ENCODE results near the gene FARP1.

DNA sequence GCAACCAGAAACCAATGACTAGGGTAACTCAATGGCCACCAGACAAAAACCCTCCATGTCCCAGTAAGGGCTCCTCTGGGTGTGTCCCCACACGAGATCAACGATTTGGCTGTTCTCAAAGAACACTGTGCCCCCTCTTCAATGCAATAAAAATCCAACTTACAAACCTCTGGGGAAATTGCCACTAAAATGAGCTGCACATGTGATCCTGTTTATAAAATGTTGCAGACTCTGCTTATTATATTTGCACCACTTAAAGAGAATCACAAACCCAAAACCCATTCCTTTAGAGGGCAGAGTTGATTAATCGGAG lies 353.5 kb downstream of the FARP1 start:
- TF ChIP-seq POLR2A (IDR thresholded peaks at IDR 0.05): no peak
- TF ChIP-seq, protein P1, sequence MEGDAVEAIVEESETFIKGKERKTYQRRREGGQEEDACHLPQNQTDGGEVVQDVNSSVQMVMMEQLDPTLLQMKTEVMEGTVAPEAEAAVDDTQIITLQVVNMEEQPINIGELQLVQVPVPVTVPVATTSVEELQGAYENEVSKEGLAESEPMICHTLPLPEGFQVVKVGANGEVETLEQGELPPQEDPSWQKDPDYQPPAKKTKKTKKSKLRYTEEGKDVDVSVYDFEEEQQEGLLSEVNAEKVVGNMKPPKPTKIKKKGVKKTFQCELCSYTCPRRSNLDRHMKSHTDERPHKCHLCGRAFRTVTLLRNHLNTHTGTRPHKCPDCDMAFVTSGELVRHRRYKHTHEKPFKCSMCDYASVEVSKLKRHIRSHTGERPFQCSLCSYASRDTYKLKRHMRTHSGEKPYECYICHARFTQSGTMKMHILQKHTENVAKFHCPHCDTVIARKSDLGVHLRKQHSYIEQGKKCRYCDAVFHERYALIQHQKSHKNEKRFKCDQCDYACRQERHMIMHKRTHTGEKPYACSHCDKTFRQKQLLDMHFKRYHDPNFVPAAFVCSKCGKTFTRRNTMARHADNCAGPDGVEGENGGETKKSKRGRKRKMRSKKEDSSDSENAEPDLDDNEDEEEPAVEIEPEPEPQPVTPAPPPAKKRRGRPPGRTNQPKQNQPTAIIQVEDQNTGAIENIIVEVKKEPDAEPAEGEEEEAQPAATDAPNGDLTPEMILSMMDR (IDR thresholded peaks at IDR 0.05): no peak
